Measurements from ENCODE around the gene TADA2B. TPM values are rescaled to one million over a fixed set of nuclear protein-coding genes. Genes with fewer than 3 reads are reported as not detected.
"Not testable (repeated sequence)": the region's sequence is repeated elsewhere in the genome, so short reads cannot be mapped to it uniquely, and the experiment has no call there.

Gene TADA2B
- total RNA-seq, 2 donors from 2014 or later = 24.0 to 27.2 TPM

GRCh38 chr4:7092026-7092425, 48.9 kb downstream of the TADA2B start:
- TF ChIP-seq CTCF (IDR thresholded peaks at IDR 0.05) = no peak

GRCh38 chr4:7094916-7095315, 51.7 kb downstream of the TADA2B start:
- DNase-seq = no peak
- Histone ChIP-seq H3K27ac (no peak overlapping the region), H3K4me1 (no peaks in the 10 kb centered on the region), H3K36me3 (no peaks in the 10 kb centered on the region), H3K9me3 (no peaks in the 10 kb centered on the region), H3K9ac (ENCODE audit: low read depth in 2 of 2, low read length in 2 of 2) (no peak overlapping the region), H3K27me3 (no peaks in the 10 kb centered on the region), H3K4me3 (no peak overlapping the region)
- no peak for TF ChIP-seq CTCF (IDR thresholded peaks at IDR 0.05)
- intact Hi-C loops (cut with DNase I) = no loop called here

More at GRCh38 chr4:7092026-7092425, 48.9 kb downstream of the TADA2B start:
- no peaks in the 10 kb centered on the region for H3K27me3 ChIP-seq
- H3K4me3 ChIP-seq = no peak overlapping the region
- no peaks in the 10 kb centered on the region for H3K4me1 ChIP-seq
- H3K9ac ChIP-seq (ENCODE audit: low read depth in 2 of 2, low read length in 2 of 2) = no peak overlapping the region
- no peaks in the 10 kb centered on the region for H3K36me3 ChIP-seq
- no peak for DNase-seq
- H3K9me3 ChIP-seq = no peaks in the 10 kb centered on the region
- intact Hi-C loops (cut with DNase I) = no loop called here
- H3K27ac ChIP-seq = no peak overlapping the region

GRCh38 chr4:7095611-7096155, 52.5 kb downstream of the TADA2B start:
- Histone ChIP-seq H3K27ac (no peak overlapping the region), H3K36me3 (no peaks in the 10 kb centered on the region), H3K9ac (ENCODE audit: low read depth in 2 of 2, low read length in 2 of 2) (no peak overlapping the region), H3K4me1 (no peaks in the 10 kb centered on the region), H3K9me3 (no peaks in the 10 kb centered on the region), H3K4me3 (no peak overlapping the region), H3K27me3 (no peaks in the 10 kb centered on the region)
- no peak for TF ChIP-seq CTCF (IDR thresholded peaks at IDR 0.05)
- no peak for DNase-seq
- intact Hi-C loops (cut with DNase I) = no loop called here

- H3K27me3 ChIP-seq = no peaks in the 10 kb centered on the region
- intact Hi-C loops (cut with DNase I) = no loop called here
- no peaks in the 10 kb centered on the region for H3K36me3 ChIP-seq
- H3K4me3 ChIP-seq = no peak overlapping the region
- H3K9ac ChIP-seq (ENCODE audit: low read depth in 2 of 2, low read length in 2 of 2) = no peak overlapping the region
- TF ChIP-seq CTCF (IDR thresholded peaks at IDR 0.05) = no peak
- no peaks in the 10 kb centered on the region for H3K9me3 ChIP-seq
- H3K27ac ChIP-seq = no peak overlapping the region
- DNase-seq = no peak
- H3K4me1 ChIP-seq = no peaks in the 10 kb centered on the region
Measured at GRCh38 chr4:7096236-7096635, 53.1 kb downstream of the TADA2B start.

- no peaks in the 10 kb centered on the region for H3K36me3 ChIP-seq
- peak overlapping the region; percentile 86 for H3K27ac ChIP-seq
- peak overlapping the region in 1 of 2 donors; percentile 35 for H3K9ac ChIP-seq (ENCODE audit: low read depth in 2 of 2, low read length in 2 of 2)
- H3K4me3 ChIP-seq = peak overlapping the region; percentile 73
- no peaks in the 10 kb centered on the region for H3K9me3 ChIP-seq
- intact Hi-C loops (cut with DNase I) = no loop called here
- peak; percentile 80 for DNase-seq
- no peaks in the 10 kb centered on the region for H3K27me3 ChIP-seq
- peaks cover 3% of the 10 kb centered on the region for H3K4me1 ChIP-seq
- TF ChIP-seq CTCF (IDR thresholded peaks at IDR 0.05) = peak; percentile 72
Measured at GRCh38 chr4:7101692-7102515, 58.7 kb downstream of the TADA2B start.

GRCh38 chr4:7102516-7102909, 59.3 kb downstream of the TADA2B start:
- DNase-seq; H3K9me3 ChIP-seq; intact Hi-C loops (cut with DNase I); H3K36me3 ChIP-seq; H3K27me3 ChIP-seq; H3K4me1 ChIP-seq: not testable (repeated sequence)
- H3K27ac ChIP-seq = peak overlapping the region; percentile 86
- peak overlapping the region; percentile 83 to 90 for H3K9ac ChIP-seq (ENCODE audit: low read depth in 2 of 2, low read length in 2 of 2)
- peak overlapping the region; percentile 73 for H3K4me3 ChIP-seq
